SH-SY5Y (cell line): ENCODE results near the gene ROBO2.

Source experiments
- GATA2 ChIP-seq: IDR thresholded peaks from 2 replicates; pipeline ENCODE4 v1.6.1; 2011; ENCODE audit warnings: mild to moderate bottlenecking, low read depth, low read length
- GATA3 ChIP-seq: IDR thresholded peaks from 2 replicates; pipeline ENCODE4 v1.6.1; 2011; ENCODE audit warnings: low read depth, mild to moderate bottlenecking, low read length, moderate library complexity

ROBO2 gene

DNA sequence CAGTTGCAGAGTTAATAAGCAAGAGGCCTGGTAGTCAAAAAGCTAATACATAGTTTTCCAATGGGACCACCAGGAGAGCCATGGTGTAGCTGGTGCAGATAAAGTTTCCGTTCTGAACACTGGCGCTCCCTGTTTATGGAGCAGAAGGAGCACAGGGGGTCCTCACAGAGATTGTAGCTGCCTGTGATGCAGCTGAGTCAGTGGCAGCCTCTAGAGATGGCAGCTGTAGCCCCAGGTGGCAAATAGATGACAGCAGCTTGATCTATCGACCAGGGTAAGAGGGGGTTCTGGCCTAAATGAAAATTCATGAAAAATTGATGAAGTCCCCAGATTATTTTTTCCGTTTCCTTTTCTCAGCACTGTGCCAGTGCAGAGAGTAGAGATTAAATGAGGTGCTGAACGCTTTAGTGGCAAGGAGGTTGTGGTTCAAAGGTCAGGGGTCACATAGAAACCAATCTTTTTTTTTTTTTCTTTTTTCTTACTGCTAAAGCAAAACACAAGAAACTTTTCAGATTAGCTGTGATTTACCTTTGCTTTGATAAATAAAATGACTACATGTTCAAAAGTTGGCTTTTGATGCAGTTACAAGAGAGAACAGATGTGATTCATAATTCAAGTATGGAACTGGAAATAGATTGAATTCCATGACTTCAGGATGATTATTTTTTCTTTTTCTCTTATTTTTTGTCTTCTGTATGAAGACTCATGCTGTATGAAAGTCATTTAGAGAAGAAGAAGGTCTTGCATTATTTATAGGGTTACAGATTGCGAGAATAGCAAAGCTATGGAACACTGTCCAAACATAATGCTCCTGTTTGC is 63.3 kb downstream of the ROBO2 start:
- no peak for TF ChIP-seq GATA2
- TF ChIP-seq GATA3: no peak

DNA sequence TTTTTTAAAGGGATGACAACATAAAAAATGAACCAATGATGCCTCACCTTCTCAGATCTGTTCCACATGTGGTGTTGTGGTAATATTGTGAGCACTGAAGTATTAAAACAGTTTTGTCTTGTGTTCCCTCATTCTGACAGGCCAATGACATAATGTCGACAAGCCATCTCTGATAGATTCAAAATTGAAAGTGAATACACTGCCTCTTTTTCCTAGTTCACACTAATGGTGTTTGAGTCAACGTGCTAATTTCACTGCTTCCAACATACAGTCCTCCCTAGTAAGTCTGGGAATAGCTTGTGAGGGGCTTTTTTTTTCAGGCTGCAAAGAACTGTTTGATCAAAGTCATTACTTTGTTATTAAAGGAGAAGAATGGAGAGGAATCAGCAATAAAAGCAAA is 82.8 kb downstream of the ROBO2 start:
- TF ChIP-seq GATA2: no peak
- TF ChIP-seq GATA3: no peak

DNA sequence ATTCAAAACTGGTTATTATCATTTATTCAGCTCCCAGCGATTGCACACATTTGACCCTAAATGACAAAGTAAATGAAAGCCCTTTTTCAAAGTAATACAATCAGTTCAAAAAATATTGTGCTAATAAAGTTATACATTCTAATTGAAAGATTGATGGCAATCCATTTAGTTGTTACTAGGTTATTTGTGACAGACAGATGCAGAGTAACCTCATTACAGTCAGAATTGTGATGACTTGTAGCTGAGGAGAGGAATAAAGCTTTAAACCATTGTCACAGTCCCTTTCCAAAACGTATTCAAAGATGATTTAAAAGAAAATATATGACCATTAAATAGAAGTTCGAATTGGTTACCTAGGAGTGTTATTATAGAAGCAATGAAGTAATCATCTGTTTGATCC is 86.1 kb downstream of the ROBO2 start:
- TF ChIP-seq GATA2 (no peak), GATA3 (no peak)

DNA sequence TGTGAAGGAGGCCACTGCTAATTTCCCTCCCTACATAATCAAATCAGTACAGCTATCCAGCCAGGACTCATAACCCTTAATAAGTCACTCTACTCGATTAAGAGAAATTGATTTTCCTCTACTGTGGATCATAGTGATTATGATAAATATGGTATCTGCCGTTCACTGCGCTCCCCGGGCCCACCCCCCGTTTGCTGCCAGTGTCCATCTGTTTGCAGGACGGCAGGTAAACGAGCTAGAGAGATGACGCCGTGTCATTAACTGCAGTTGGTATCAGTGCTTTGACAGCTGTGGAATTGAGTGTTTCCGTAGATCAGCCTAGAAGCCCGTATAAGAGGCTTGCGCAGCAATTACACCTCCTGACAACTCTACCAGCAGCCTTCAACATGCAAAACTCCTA is 94.9 kb downstream of the ROBO2 start:
- TF ChIP-seq GATA2 (no peak), GATA3 (no peak)

DNA sequence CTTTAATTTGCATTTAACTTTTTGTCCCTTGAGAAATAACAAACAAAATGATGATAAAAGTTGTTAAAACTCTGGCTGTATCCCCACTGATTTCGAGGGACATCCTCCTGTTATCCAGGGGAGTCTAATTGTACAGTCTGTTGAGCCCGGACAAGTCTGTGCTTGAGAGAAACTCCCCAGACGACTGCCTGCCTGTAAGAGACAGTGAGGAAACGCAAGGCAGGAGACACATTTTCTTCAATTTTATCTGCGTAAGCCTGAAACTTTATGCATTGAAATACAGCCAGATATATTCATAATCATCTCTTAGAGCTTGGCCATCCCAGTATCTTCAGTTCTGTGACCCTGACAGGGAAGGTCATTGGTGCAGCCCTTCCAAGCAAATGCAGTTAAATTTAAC is 97.7 kb downstream of the ROBO2 start:
- no peak for TF ChIP-seq GATA3
- TF ChIP-seq GATA2: no peak

DNA sequence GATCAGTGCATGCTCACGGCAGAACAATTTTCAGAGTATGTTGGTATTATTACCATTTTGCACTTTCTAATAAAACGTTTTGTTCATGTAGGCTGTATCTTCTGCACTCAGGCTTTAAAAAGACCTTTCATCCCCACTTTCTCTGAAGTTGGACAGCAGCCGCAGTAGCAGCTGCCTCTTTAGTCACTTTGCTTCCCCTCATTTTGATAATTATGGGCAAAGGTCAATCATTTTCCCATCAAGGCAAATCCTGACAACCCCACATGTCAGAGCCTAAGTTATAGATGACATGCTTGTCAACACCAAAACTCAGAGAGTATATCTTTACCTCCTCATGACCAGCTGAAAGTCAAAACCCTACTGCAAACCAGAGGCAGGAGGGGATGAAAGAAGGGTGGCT is 99.7 kb downstream of the ROBO2 start:
- TF ChIP-seq GATA3: no peak
- TF ChIP-seq GATA2: no peak

DNA sequence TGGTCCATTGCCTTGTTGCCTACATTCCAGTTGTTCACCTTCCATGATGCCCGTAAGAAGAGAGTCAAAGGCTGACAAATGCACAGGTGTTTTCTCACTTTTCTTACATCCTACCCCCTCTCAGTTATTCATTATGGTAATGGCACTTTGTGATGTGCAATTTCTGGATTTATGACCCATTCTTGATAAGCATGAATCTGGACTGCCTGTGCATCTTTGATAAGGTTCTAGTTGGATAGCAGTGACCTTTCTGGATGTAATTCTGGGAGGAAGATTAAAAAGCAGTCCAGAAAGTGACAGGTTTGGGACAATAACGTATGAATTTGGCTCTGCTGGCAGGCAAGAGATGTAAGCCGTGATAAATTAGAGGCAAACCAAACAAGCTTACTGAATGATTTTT is 101.5 kb downstream of the ROBO2 start:
- TF ChIP-seq GATA2 (peak; percentile 35), GATA3 (no peak)

DNA sequence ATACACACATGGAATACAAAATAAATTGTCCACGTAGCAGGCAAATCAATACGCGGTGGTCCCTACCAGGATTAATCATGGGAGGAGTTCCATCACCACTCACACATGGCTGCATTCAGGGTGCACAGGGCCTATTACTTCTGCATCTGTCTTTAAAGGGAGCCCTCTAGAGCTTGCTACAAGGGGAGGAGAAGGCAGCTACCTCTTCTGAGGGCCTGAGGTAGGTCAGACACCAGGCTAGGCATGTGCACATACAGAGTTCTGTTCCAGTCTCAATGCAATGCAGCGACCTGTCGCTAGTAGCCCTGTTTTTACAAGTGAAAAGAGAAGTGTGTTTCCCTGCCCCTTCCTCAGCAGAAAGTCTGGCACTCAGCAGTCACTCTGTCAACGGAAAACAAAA is 102.7 kb downstream of the ROBO2 start:
- TF ChIP-seq GATA2 (no peak), GATA3 (no peak)

DNA sequence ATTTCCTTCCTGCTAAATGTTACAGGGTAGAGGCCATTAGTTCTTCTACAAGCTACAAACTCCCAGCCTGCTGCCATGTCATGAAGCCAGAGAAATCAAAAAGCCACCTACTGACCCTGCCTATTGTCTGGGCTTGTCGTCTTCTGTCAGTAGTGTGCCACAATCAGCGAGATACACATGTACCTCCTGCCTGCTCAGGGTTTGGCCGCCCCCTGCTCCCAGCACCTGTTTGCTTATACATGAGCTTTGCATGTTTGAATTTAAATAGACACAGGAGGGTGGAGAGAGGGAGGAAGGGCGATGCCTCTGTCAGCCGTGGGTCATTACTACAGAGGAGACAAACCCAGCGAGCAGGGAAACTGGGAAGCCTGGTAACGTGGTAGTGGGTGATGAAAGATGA is 106.1 kb downstream of the ROBO2 start:
- no peak for TF ChIP-seq GATA3
- TF ChIP-seq GATA2: no peak

DNA sequence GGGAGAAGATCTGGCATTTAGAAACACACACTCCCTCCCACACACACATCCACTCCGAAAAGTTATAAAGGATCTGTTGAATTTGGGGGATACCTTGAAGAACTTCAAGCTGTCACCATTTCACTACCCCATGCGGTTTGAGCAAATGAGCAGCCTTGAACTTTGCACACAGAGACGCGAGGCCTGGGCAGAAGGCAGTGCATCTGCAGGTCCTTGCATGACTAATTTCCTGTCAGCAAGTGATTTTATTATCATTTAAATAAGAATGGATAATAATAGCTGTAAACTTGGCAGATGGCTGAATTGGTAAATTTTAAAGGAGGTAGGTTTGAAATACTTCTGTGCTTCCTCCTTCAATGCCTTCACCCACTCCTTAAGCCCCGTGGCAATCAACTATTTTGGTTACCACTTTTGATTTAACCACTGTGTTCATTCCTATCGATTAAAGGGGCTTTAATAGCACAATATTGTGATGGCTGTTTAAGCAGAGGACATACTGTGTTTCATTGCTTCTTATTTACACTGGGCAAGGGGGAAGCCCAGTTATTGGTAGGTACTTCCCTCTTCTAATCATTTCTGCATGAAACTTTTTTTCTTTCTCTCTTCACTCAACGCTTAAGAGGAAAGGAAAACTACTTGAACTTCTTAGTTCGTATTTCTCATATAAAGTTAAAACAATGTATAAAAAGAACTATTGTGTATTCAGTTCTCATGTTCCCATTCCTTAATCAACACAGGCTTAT is 108.1 kb downstream of the ROBO2 start:
- no peak for TF ChIP-seq GATA3
- no peak for TF ChIP-seq GATA2

DNA sequence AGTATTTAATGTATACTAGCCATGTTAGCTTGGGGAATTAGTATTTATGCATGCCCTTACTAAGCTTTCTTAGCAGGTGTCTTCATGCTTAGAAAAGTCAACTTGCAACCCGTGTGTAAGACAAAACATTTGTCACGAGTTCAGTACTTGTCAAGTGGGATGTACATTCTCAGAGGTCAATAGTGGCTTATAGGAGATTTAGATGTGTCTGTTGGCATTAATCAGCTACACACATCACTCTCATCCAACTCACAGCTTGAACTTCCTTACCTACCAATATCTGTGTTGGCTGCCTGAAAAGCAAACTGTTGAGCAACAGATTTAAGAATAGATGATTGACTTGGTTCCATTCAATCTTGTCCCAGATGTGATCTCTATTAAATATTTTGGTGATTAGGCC is 109.5 kb downstream of the ROBO2 start:
- TF ChIP-seq GATA3 (no peak), GATA2 (no peak)

DNA sequence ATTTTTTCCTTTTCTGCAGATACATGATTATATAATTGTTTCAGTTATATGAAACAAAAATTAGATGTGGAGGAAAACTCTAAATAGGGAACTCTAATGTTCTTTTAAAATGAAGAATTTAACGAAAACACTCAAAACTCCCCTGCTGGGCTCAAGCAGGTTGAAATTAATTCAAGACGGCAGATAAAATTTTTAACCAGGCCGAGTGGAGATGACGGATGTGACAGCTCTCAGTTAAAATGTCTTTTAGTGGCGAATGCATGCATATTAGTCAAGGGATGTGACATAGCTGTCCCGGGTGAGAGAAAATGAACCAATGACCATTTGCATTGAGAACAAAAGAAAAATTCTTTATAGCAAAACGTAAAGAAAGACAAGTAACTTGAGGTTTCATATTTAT is 110.1 kb downstream of the ROBO2 start:
- TF ChIP-seq GATA2 (no peak), GATA3 (no peak)

DNA sequence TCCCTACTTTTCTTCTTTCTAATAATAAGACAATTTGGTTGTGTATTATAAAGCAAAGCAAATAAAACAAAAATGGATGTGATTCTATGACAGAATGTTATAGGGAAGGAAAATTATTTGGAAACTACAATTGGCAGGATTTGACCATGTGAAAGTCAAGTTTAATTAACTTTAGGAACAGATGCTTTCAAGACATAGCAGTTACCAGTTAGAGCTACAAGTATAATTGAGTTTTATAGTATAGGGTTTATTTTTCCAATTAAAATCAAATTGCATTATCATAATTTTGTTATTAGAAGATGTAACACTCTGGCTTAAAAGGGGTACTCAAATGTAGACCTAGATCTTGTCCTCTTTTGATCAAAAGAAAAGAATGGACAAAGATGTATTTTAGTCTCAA is 110.9 kb downstream of the ROBO2 start:
- TF ChIP-seq GATA3: no peak
- no peak for TF ChIP-seq GATA2

DNA sequence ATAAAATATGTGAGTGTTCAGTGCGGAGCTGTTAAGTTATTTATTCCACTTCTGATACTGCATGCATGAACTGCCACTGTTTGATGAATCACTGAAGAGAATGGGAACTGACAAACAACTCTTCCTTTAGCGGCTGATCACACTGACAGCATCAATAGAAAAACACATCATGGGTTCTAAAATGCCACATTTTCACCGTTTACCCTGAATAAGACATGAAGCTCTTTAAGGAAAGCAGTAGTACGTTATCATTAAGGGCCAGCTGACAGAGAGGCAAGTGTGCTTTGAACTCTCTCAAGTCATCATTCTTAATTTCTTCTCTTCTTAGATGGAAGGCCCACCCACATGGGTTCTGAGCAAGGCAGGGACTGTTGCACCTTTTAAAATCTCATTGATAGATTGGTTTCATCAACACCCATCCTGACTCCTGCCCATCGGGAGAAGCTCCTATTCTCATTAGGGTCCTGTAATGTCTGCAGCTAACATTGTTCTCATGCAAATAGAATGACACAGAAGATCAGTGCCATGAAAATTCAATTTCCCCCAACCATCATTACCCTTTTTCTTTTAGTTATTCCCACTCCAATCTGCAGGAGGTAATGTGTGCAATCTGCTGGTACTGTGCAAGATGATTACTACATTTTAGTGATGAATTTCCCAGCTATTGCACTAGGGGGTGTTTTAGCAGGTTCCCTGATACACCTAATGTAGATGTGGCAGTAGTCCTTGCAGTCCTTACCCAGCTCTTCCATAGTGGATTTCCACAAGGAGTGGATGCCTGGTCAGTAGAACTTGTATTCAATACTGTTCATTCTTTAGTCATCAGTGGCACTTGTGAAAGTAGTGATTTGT is 119.1 kb downstream of the ROBO2 start:
- TF ChIP-seq GATA2: no peak
- TF ChIP-seq GATA3: no peak
